ENCODE measurements around the gene ACTN2. TPM values are rescaled to one million over a fixed set of nuclear protein-coding genes. Genes with fewer than 3 reads are reported as not detected.

The ACTN2 gene
- polyA plus RNA-seq, 3 donors = 0.07 TPM; not detected in 2

DNA sequence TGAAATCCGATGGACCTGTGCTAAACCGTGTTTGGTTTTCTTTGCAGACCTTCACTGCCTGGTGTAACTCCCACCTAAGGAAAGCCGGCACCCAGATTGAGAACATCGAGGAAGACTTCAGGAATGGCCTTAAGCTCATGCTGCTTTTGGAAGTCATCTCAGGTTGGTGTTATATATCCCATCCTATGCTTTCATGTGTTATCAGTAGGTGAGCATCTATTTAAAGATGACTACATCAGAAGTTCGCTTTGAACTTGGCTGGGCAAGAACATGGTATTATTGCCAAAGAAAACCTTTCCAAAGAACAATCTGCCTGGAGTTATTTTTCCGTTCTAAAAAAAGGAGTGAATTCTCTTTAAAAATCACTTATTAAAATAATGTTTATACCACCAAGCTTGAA is 31.5 kb downstream of the ACTN2 start:
- Mint-ChIP-seq H3K27ac (no peak overlapping the region), H3K4me3 (no peak overlapping the region), H3K27me3 (ENCODE audit: low read depth in 3 of 3) (peaks cover 10 to 14% (median 10%) of the 10 kb centered on the region in 3 donors), H3K4me1 (no peaks in the 10 kb centered on the region), H3K9me3 (peaks cover 0 to 3% (median 0%) of the 10 kb centered on the region in 7 donors), H3K36me3 (no peaks in the 10 kb centered on the region)
- intact Hi-C loops (cut with micrococcal nuclease) = no loop called here
- TF ChIP-seq, protein P1, sequence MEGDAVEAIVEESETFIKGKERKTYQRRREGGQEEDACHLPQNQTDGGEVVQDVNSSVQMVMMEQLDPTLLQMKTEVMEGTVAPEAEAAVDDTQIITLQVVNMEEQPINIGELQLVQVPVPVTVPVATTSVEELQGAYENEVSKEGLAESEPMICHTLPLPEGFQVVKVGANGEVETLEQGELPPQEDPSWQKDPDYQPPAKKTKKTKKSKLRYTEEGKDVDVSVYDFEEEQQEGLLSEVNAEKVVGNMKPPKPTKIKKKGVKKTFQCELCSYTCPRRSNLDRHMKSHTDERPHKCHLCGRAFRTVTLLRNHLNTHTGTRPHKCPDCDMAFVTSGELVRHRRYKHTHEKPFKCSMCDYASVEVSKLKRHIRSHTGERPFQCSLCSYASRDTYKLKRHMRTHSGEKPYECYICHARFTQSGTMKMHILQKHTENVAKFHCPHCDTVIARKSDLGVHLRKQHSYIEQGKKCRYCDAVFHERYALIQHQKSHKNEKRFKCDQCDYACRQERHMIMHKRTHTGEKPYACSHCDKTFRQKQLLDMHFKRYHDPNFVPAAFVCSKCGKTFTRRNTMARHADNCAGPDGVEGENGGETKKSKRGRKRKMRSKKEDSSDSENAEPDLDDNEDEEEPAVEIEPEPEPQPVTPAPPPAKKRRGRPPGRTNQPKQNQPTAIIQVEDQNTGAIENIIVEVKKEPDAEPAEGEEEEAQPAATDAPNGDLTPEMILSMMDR (IDR thresholded peaks at IDR 0.05) = no peak
- Histone ChIP-seq H3K36me3 (replicated peaks in 1 of 2; ENCODE audit: control insufficient read depth in 1 of 2, insufficient read depth in 2 of 2, low read length in 2 of 2) (no peaks in the 10 kb centered on the region), H3K4me1 (ENCODE audit: control insufficient read depth in 1 of 2, insufficient read depth in 2 of 2, low read length in 2 of 2) (no peaks in the 10 kb centered on the region), H2AFZ (ENCODE audit: insufficient read depth, low read depth, low read length, poor library complexity, severe bottlenecking) (no peak overlapping the region), H3K27ac (ENCODE audit: low read depth in 1 of 2, low read length in 2 of 2) (no peak overlapping the region), H3K27me3 (ENCODE audit: control insufficient read depth in 2 of 2, insufficient read depth in 2 of 2, low read length in 2 of 2) (no peaks in the 10 kb centered on the region), H3K4me3 (replicated peaks in 1 of 3; ENCODE audit: low read depth in 2 of 3, low read length in 3 of 3) (no peak overlapping the region), H3K9me3 (replicated peaks in 1 of 2; ENCODE audit: control insufficient read depth in 1 of 2, insufficient read depth in 1 of 2, low read length in 2 of 2) (no peaks in the 10 kb centered on the region), H3K4me2 (replicated peaks; ENCODE audit: extremely low read depth, low read length, poor library complexity, severe bottlenecking) (no peak overlapping the region), H3K79me2 (ENCODE audit: insufficient read depth, low read length) (no peaks in the 10 kb centered on the region), H4K20me1 (ENCODE audit: insufficient read depth, low read length) (no peaks in the 10 kb centered on the region), H3K9ac (ENCODE audit: insufficient read depth, low read length, poor library complexity, severe bottlenecking) (no peak overlapping the region)
- WGBS (ENCODE audit: insufficient coverage) = 83% methylated on average over 2 of the region's 6 CpGs
- no peak for DNase-seq

DNA sequence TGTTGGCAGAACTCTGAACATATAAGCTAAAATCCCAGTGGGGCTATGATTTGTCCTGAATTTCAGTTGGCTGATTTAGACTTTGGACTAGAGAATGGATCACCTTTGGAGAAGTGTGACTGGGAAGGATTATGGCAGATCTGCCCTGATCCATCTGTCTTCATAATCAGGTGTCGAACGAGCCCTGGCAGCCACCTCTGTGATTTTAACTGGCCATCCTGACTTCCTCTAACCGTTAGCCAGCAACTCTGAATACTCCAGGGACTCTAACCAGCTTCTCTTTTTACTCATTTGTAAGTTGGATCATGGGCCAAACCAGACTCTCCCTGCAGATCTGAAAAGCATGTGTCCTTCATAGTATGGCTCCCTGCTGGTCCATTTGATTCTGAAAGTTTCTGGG is 32.0 kb downstream of the ACTN2 start:
- Histone ChIP-seq H2AFZ (ENCODE audit: insufficient read depth, low read depth, low read length, poor library complexity, severe bottlenecking) (no peak overlapping the region), H3K9ac (ENCODE audit: insufficient read depth, low read length, poor library complexity, severe bottlenecking) (no peak overlapping the region), H3K36me3 (replicated peaks in 1 of 2; ENCODE audit: control insufficient read depth in 1 of 2, insufficient read depth in 2 of 2, low read length in 2 of 2) (no peaks in the 10 kb centered on the region), H3K4me2 (replicated peaks; ENCODE audit: extremely low read depth, low read length, poor library complexity, severe bottlenecking) (no peak overlapping the region), H3K9me3 (replicated peaks in 1 of 2; ENCODE audit: control insufficient read depth in 1 of 2, insufficient read depth in 1 of 2, low read length in 2 of 2) (no peaks in the 10 kb centered on the region), H3K4me1 (ENCODE audit: control insufficient read depth in 1 of 2, insufficient read depth in 2 of 2, low read length in 2 of 2) (no peaks in the 10 kb centered on the region), H3K27me3 (ENCODE audit: control insufficient read depth in 2 of 2, insufficient read depth in 2 of 2, low read length in 2 of 2) (no peaks in the 10 kb centered on the region), H3K27ac (ENCODE audit: low read depth in 1 of 2, low read length in 2 of 2) (no peak overlapping the region), H4K20me1 (ENCODE audit: insufficient read depth, low read length) (no peaks in the 10 kb centered on the region), H3K79me2 (ENCODE audit: insufficient read depth, low read length) (no peaks in the 10 kb centered on the region), H3K4me3 (replicated peaks in 1 of 3; ENCODE audit: low read depth in 2 of 3, low read length in 3 of 3) (no peak overlapping the region)
- no peak for DNase-seq
- H3K4me3 Mint-ChIP-seq = no peak overlapping the region
- no peaks in the 10 kb centered on the region for H3K9me3 Mint-ChIP-seq
- H3K36me3 Mint-ChIP-seq = no peaks in the 10 kb centered on the region
- intact Hi-C loops (cut with micrococcal nuclease) = no loop called here
- H3K27ac Mint-ChIP-seq = no peak overlapping the region
- peaks cover 7 to 14% (median 8%) of the 10 kb centered on the region in 3 donors for H3K27me3 Mint-ChIP-seq (ENCODE audit: low read depth in 3 of 3)
- TF ChIP-seq, protein P1 (IDR thresholded peaks at IDR 0.05) = no peak
- no peaks in the 10 kb centered on the region for H3K4me1 Mint-ChIP-seq
- 44% methylated on average over 3 of the region's 3 CpGs for WGBS (ENCODE audit: insufficient coverage)

Data from CD14-positive monocyte (primary cell).